GM10248 (cell line): ENCODE data around the gene CSRP1.
"Not testable (repeated sequence)": the region's sequence is repeated elsewhere in the genome, so short reads cannot be mapped to it uniquely, and the experiment has no call there.

ENCODE experiments used
- CTCF ChIA-PET: fragments of 300-600 bp; sonication (Branson Sonifier 250); formaldehyde crosslinking; extraction: SDS; loops from one replicate; lab custom pipeline; 2021; ENCODE audit warnings: antibody characterized with exemption; lab: Yijun Ruan, JAX
- POLR2A ChIA-PET: fragments of 350-650 bp; sonication (Branson Sonifier 250); formaldehyde crosslinking; extraction: SDS; loops from one replicate; lab custom pipeline; 2020; ENCODE audit warnings: antibody characterized with exemption; lab: Yijun Ruan, JAX
- DNase-seq: peaks from one replicate; pipeline ENCODE4 v3.0.0; 2012; ENCODE audit errors: extremely low spot score
- TF ChIP-seq, protein P1 (sequence below): IDR thresholded peaks from 2 replicates; pipeline ENCODE4 v1.5.1; 2012; ENCODE audit warnings: mild to moderate bottlenecking, low read depth; ENCODE audit errors: extremely low read depth, missing control alignments, control extremely low read depth

Gene CSRP1

DNA sequence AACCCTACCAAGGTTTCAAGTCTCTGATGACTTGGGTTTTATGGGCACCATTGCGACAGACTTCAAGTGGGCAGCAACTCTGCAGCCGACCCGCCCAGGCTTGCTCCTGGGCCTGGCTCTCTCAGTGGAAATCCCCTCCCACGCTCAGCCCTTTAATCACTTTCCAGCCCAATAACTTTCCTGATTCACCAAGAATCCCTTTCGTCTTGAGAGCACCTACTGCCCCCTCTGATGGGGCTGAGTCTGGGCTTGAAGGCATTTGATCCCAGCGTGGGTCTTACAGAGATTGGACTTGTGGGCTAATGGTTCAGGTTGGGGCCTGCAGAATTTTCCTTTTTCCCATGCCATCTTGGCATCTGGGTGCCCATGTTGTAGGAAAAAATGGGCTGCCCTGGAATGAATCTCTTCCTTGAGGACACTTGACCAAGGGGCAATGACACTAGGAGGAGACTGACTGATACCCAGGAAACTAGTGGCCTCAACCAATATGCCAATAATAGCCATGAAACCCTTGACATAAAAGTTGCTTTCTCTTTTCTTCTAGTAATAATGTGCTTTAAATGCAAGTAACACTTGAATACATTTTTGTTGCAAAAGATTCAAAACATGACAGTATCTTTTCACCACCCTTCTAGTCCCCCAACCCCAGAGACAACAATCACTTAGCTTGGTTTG lies 30.1 kb downstream of the CSRP1 start:
- ChIA-PET POLR2A (no interaction called here), CTCF (interaction anchor here (10.2 kb wide), 2 partner anchors 30 kb away, joined by 234 to 685 read pairs; partner anchors contain the start of gene CSRP1)
- TF ChIP-seq, protein P1, sequence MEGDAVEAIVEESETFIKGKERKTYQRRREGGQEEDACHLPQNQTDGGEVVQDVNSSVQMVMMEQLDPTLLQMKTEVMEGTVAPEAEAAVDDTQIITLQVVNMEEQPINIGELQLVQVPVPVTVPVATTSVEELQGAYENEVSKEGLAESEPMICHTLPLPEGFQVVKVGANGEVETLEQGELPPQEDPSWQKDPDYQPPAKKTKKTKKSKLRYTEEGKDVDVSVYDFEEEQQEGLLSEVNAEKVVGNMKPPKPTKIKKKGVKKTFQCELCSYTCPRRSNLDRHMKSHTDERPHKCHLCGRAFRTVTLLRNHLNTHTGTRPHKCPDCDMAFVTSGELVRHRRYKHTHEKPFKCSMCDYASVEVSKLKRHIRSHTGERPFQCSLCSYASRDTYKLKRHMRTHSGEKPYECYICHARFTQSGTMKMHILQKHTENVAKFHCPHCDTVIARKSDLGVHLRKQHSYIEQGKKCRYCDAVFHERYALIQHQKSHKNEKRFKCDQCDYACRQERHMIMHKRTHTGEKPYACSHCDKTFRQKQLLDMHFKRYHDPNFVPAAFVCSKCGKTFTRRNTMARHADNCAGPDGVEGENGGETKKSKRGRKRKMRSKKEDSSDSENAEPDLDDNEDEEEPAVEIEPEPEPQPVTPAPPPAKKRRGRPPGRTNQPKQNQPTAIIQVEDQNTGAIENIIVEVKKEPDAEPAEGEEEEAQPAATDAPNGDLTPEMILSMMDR = no peak
- DNase-seq = no peak

DNA sequence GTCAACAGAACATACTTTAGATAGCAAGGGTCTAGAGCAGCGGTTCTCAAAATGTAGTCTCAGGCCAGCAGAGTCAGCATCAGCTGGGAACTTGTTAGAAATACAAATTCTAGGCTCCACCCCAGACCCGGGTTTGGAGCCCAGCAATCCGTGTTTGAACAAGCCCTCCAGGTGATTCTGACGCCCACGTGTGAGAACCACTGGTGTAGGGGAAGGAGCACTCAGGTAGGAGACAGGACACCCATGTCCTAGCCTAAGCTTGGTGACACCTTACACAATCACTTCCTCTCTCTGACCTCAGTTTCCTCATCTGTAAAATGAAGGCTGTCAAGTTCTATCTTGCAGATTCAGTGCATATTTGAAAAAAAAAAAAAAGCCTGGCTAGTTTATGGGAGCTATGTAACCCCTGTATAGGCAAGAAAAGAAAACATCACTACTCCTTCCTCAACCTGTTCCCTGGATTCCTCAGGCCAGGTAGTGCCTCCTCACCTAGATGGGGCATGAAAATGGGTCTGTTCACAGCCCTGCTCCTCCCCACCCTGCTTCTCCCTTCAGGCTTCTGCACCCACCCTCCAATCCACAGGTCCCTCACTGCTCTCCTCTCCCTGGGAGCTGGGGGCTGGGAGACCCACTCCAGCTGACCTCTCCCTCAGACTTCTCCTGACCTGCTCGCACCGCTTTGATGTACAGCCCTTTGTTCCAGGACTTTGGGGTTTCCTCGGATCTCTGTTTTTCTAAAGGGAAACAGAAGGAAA lies 30.8 kb downstream of the CSRP1 start:
- TF ChIP-seq, protein P1 = no peak
- ChIA-PET POLR2A (no interaction called here), CTCF (interaction anchor here (10.2 kb wide), 2 partner anchors 29 to 31 kb away, joined by 234 to 685 read pairs; partner anchors contain the start of gene CSRP1)
- DNase-seq = no peak

DNA sequence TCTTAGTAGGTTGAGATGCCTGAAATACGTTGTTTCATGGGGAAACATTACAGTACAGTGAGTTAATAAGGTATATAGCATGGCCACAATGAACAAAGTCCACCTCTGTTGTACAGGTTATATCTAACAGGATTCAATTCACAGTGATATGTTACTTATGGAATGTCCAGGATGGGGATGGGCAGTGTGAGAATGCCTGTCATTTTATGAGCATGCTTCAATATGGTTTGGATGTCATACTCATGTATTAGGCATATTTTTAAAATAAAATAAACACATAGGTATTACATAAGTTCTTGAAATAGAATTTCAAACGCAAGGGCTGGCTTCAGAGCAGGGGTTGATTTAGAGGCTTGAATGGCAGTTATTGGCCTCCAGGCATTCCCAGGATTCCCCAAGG lies 31.8 kb downstream of the CSRP1 start:
- CTCF ChIA-PET = interaction anchor here (10.2 kb wide), 2 partner anchors 28 to 32 kb away, joined by 234 to 685 read pairs; partner anchors contain the start of gene CSRP1
- TF ChIP-seq, protein P1 = no peak
- POLR2A ChIA-PET = no interaction called here
- DNase-seq = no peak

DNA sequence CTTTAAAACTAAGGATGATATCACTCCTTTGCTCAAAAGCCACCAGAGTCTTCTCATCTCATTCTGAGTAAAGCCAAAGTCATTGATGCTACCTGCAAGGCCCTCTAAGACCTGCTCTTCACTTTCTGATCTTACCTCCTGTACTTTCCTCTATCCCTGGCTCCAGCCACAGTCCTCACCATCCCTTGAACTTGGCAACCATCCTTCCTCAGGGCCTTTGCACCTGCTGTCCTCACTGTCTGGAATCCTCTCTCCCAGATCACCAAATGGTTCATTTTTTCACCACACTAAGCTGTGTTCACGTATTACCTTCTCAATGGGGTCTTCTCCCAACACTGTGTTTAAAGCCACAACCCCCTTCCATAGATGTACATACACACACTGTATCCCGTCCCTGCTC lies 33.6 kb downstream of the CSRP1 start:
- ChIA-PET CTCF (interaction anchor here (1.4 to 3.4 kb wide), 4 partner anchors 9 to 39 kb away, joined by 3 to 18 read pairs (median 7); no protein-coding TSS in a partner anchor), POLR2A (no interaction called here)
- TF ChIP-seq, protein P1 = no peak

DNA sequence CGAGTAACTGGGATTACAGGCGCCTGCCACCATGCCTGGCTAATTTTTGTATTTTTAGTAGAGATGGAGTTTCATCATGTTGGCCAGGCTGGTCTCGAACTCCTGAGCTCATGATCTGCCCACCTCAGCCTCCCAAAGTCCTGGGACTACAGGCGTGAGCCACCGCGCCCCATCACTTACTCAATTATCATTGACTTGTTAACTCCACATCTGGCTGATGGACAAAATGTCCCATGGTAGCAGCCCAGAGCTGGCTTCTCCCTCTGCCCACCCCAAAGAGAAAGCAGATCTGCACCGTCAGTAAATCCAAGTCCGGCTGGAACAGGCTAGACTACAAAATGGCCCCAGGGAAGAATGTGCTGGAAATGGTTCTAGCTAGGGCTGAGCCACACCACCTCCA lies 34.6 kb downstream of the CSRP1 start:
- DNase-seq, POLR2A ChIA-PET: not testable (repeated sequence)
- CTCF ChIA-PET = interaction anchor here (1.4 to 3.4 kb wide), 5 partner anchors 10 to 40 kb away, joined by 3 to 18 read pairs (median 4); no protein-coding TSS in a partner anchor

More for the DNA sequence above, 33.6 kb downstream of the CSRP1 start:
- DNase-seq = no peak

DNA sequence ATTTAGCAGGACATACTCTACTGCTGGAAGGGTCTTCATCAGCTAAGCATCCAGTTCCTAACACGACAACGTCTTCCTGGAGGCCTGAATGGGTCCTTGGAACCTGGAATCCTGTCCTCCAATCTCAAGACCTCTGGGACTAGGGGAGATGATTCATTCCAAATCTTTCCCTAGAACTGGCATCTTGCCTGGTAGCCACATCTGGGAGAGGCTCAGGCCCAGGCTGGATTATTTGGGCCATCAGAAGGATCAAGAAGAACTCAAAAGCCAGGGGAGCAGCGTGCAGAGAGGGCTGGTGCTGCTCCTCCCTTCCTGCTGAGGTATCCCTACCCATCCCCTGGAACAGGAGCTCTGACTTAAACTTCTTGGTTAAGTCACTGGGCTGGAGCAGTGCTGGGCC lies 35.2 kb downstream of the CSRP1 start:
- DNase-seq = no peak
- POLR2A ChIA-PET = no interaction called here
- CTCF ChIA-PET = interaction anchor here (1.2 to 3.4 kb wide), 5 partner anchors 10 to 41 kb away, joined by 4 to 18 read pairs (median 4); no protein-coding TSS in a partner anchor
- TF ChIP-seq, protein P1 = no peak

DNA sequence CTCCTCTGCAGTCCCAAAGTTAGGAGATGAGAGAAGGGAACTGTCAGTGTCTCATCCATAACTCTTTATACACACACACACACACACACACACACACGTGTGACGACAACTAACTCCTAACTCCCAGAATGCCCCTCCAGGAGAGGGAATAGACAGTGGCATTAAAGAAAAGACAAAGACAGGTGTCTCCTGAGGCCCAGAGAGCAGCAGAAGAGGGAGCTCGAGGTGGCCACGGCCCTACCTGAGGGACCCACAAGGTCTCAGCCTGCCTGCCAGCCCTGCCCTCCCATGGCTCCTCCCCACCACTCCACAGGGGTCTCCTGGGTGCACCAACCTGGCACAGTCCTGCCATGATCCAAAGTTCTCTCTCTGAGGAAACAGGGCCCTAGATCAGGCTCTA lies 36.3 kb downstream of the CSRP1 start:
- ChIA-PET CTCF (interaction anchor here (1.2 to 3.4 kb wide), 2 partner anchors 11 to 22 kb away, joined by 4 to 18 read pairs; no protein-coding TSS in a partner anchor), POLR2A (no interaction called here)
- TF ChIP-seq, protein P1 = no peak
- no peak for DNase-seq
